Omental fat pad (tissue), 4 donors: Measurements from ENCODE around the gene ALPK3. TPM values are rescaled to one million over a fixed set of nuclear protein-coding genes. Genes with fewer than 3 reads are reported as not detected.
"Not testable (repeated sequence)": the region's sequence is repeated elsewhere in the genome, so short reads cannot be mapped to it uniquely, and the experiment has no call there.

Experiments used
- ATAC-seq: fragments of 150-250 bp; one replicate; pipeline ENCODE4 v1.9.1; 2016; ENCODE audit warnings: mild to moderate bottlenecking, moderate library complexity; ENCODE audit not compliant: low FRiP score
- DNase-seq: peaks from one replicate; pipeline ENCODE4 v3.0.0-alpha.2; 2019; ENCODE audit warnings: low spot score
- CTCF ChIP-seq, 3 donors: fragments of 450-650 bp; IDR thresholded peaks; one replicate each; pipeline ENCODE4 v1.5.1; 2016 to 2017; ENCODE audit warnings: antibody characterized with exemption in 3 of 3, mild to moderate bottlenecking in 3 of 3, moderate library complexity in 2 of 3
- total RNA-seq, 4 donors: library from RNA; depleted of rRNA; stranded (reverse); fragments of >200 nt; gene quantifications; one replicate each; pipeline ENCODE4 v1.1.0, GENCODE V29; 2016

Gene ALPK3
- total RNA-seq, 4 donors from 2014 or later: 3.1 to 7.7 (median 3.8) TPM

GRCh38 chr15:84840255-84840654, 23.1 kb downstream of the ALPK3 start:
- TF ChIP-seq CTCF (IDR thresholded peaks at IDR 0.05): no peak
- ATAC-seq: peak; percentile 52
- DNase-seq: no peak

GRCh38 chr15:84840741-84841429, 23.7 kb downstream of the ALPK3 start:
- DNase-seq (no peak), ATAC-seq (peak; percentile 52)
- no peak for TF ChIP-seq CTCF (IDR thresholded peaks at IDR 0.05)

GRCh38 chr15:84842781-84843180, 25.6 kb downstream of the ALPK3 start:
- ATAC-seq: no peak
- no peak for TF ChIP-seq CTCF (IDR thresholded peaks at IDR 0.05)
- DNase-seq: no peak

- no peak for TF ChIP-seq CTCF (IDR thresholded peaks at IDR 0.05)
- no peak for ATAC-seq
- DNase-seq: no peak
These were observed 27.8 kb downstream of the ALPK3 start for GRCh38 chr15:84844964-84845363.

- ATAC-seq: not testable (repeated sequence)
- peak; percentile 59 for DNase-seq
These were observed 28.5 kb downstream of the ALPK3 start for GRCh38 chr15:84845631-84846030.

- no peak for DNase-seq
- TF ChIP-seq CTCF (IDR thresholded peaks at IDR 0.05): no peak
- no peak for ATAC-seq
These were observed 29.1 kb downstream of the ALPK3 start for GRCh38 chr15:84846269-84846668.

GRCh38 chr15:84847382-84847781, 30.2 kb downstream of the ALPK3 start:
- DNase-seq (no peak), ATAC-seq (no peak)
- no peak for TF ChIP-seq CTCF (IDR thresholded peaks at IDR 0.05)
